Measurements from ENCODE around the gene TCF19. TPM values are rescaled to one million over a fixed set of nuclear protein-coding genes. Genes with fewer than 3 reads are reported as not detected.

TCF19 gene
- total RNA-seq, 1 experiment from 2014 or later = 12.7 TPM

GRCh38 chr6:31158863-31159855, 770 bp downstream of the TCF19 start (continued):
- TF ChIP-seq CBFB (CRISPR knock-in tag; IDR thresholded peaks at IDR 0.05; ENCODE audit: low read depth) = no peak
- no peak for TF ChIP-seq JAZF1 (CRISPR knock-in tag; IDR thresholded peaks at IDR 0.05)
- TF ChIP-seq ZMAT4 (CRISPR knock-in tag; IDR thresholded peaks at IDR 0.05) = no peak
- no peak for TF ChIP-seq OVOL2 (CRISPR knock-in tag; IDR thresholded peaks at IDR 0.05; ENCODE audit: borderline replicate concordance)
- 0 out of 2 replicates have a peak, but pooled peaks have one; percentile 21 for TF ChIP-seq ZNF281 (CRISPR knock-in tag; IDR thresholded peaks at IDR 0.05)
- TF ChIP-seq E2F1 (CRISPR knock-in tag; IDR thresholded peaks at IDR 0.05) = no peak
- TF ChIP-seq ZNF232 (CRISPR knock-in tag; IDR thresholded peaks at IDR 0.05) = no peak
- no peak for TF ChIP-seq GRHL2 (CRISPR knock-in tag; IDR thresholded peaks at IDR 0.05; ENCODE audit: insufficient replicate concordance, severe bottlenecking)
- TF ChIP-seq ZSCAN18 (CRISPR knock-in tag; IDR thresholded peaks at IDR 0.05) = no peak
- TF ChIP-seq RORB (CRISPR knock-in tag; IDR thresholded peaks at IDR 0.05) = no peak
- TF ChIP-seq HMGXB4 (CRISPR knock-in tag; IDR thresholded peaks at IDR 0.05) = no peak
- TF ChIP-seq ZNF671 (CRISPR knock-in tag; IDR thresholded peaks at IDR 0.05) = peak; percentile 63
- no peak for TF ChIP-seq ARID4B (CRISPR knock-in tag; IDR thresholded peaks at IDR 0.05; ENCODE audit: borderline replicate concordance)
- TF ChIP-seq NFE2L1 (CRISPR knock-in tag; IDR thresholded peaks at IDR 0.05) = no peak
- TF ChIP-seq ZNF138 (CRISPR knock-in tag; conservative IDR thresholded peaks at IDR 0.05) = no peak
- no peak for TF ChIP-seq IRF1 (CRISPR knock-in tag; IDR thresholded peaks at IDR 0.05)
- TF ChIP-seq CTCF (IDR thresholded peaks at IDR 0.05) = no peak
- TF ChIP-seq NFATC4 (CRISPR knock-in tag; IDR thresholded peaks at IDR 0.05) = peak; percentile 68; the same call in 1 of the 2 replicates
- TF ChIP-seq SMAD3 (CRISPR knock-in tag; IDR thresholded peaks at IDR 0.05; ENCODE audit: borderline replicate concordance) = no peak
- no peak for TF ChIP-seq TCF7 (CRISPR knock-in tag; IDR thresholded peaks at IDR 0.05; ENCODE audit: low read depth)
- TF ChIP-seq SP1 (CRISPR knock-in tag; conservative IDR thresholded peaks at IDR 0.05) = no peak
- TF ChIP-seq ZNF263 (CRISPR knock-in tag; IDR thresholded peaks at IDR 0.05; ENCODE audit: low read depth) = no peak
- TF ChIP-seq HMGA2 (CRISPR knock-in tag; IDR thresholded peaks at IDR 0.05) = no peak
- TF ChIP-seq CREB1 (CRISPR knock-in tag; IDR thresholded peaks at IDR 0.05) = 0 out of 2 replicates have a peak, but pooled peaks have one; percentile 20

Data from WTC11 (cell line).